Erythroblast (primary cell): ENCODE data around the gene CARD10.

Experiments
- DNase-seq, 2 experiments: peaks; one replicate each; lab custom pipeline; 2025; lab: John Stamatoyannopoulos, UW
- GATA1 ChIP-seq: IDR thresholded peaks from 2 replicates; pipeline ENCODE4 v1.6.1; 2011; ENCODE audit warnings: low read depth, mild to moderate bottlenecking, control low read depth, low read length, moderate library complexity
- POLR2A ChIP-seq: IDR thresholded peaks from 2 replicates; pipeline ENCODE4 v1.6.1; 2011; ENCODE audit warnings: mild to moderate bottlenecking, low read length

The CARD10 gene

DNA sequence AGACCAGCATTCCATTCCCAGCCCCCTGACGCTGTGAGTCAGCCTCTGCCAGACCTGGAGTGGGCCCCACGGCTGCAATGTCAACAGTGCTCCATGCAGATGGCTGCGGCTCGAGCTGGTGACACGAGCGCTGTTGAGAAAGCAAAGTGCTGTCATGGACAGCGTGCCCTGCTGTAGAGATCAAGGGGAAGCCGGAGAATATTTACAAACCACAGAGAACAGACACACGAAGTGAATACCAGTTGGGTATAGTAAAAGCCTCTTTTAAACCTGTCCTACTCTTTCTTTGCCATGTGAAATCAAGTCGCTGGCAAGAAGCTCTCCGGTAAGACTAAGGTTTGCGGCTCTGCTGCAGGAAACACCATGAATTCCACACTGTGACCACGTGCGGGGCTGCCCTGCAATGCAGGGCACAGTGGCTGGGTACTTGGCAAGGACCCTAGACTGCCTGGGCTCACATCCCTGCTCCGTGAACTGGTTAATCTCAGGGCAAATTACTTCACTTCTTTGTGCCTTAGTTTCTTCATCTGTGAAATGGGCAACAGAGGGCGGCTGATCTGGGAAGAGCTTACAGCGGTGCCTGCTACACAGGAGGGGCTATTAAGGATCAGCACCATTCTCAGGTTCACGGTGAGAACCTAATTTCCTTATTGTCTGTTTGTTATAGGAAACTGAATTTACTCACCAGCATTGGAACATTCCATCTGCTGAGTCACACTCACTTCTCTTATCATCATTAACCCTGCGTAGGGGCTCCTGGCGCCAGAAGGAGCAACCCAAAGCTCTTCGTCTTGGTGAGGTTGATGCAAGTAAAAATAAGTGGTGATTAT, 64.1 kb downstream of the CARD10 start:
- DNase-seq = peak; percentile 50 to 63
- TF ChIP-seq POLR2A = no peak
- TF ChIP-seq GATA1 = no peak

GRCh38 chr22:37453696-37454095, 65.5 kb downstream of the CARD10 start:
- DNase-seq = no peak
- TF ChIP-seq GATA1 (no peak), POLR2A (no peak)

DNA sequence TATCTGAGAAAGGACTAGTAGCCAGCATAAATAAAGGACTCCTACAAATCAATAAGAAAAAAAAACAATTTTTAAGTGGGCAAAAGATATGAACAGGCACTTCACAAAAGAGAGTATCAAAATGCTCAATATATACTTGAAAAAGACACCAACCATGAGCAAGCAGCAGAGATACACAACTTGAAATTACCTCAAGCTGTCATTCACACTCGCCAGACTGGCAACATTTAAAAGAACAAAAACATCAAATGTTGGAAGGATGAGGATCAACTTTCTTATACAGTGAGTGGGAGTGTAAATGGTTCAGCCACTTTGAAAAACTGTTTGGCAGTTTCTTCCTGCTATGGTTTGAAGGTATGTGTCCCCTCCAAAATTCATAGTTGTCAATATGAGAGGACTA, 68.0 kb downstream of the CARD10 start:
- TF ChIP-seq GATA1 (no peak), POLR2A (no peak)
- DNase-seq = no peak

- TF ChIP-seq POLR2A (no peak), GATA1 (no peak)
- no peak for DNase-seq
Measured at GRCh38 chr22:37449331-37450001, 69.7 kb downstream of the CARD10 start.

DNA sequence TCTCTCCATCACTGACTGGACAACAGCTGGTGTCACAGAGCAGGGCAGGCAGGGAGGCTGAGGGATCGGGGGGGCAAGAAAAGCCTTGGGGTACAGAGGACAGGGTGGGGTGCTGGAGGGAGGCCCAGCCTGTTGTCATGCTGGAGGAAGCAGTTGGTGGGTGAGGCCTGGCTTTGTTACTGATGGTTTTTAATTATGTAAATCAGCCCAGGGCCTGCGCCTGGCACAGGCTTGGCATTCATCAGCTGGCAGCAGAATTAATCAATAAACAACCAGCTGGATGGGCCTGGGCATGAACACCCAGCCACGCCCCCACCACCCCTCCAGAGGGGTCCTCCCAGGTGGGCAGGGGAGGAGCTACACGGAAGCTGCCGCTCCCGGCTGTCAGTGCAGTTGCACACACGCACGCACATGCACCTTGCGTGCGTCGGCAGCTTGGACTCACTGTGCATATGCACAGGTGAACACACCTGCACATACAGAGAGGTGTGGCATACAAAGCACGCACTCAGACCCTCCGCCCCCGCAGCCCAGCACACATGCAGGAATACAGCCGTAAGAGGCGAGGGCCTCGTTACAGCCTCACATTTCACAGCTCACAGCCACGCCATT, 70.6 kb downstream of the CARD10 start:
- TF ChIP-seq POLR2A = no peak
- TF ChIP-seq GATA1 = no peak
- no peak for DNase-seq

GRCh38 chr22:37445501-37445900, 73.7 kb downstream of the CARD10 start:
- TF ChIP-seq POLR2A (no peak), GATA1 (no peak)
- DNase-seq = no peak

- no peak for TF ChIP-seq POLR2A
- TF ChIP-seq GATA1 = no peak
- DNase-seq = no peak
Measured at GRCh38 chr22:37443977-37444376, 75.2 kb downstream of the CARD10 start.

- no peak for TF ChIP-seq GATA1
- TF ChIP-seq POLR2A = no peak
- DNase-seq = no peak
Measured at GRCh38 chr22:37443086-37443485, 76.1 kb downstream of the CARD10 start.

DNA sequence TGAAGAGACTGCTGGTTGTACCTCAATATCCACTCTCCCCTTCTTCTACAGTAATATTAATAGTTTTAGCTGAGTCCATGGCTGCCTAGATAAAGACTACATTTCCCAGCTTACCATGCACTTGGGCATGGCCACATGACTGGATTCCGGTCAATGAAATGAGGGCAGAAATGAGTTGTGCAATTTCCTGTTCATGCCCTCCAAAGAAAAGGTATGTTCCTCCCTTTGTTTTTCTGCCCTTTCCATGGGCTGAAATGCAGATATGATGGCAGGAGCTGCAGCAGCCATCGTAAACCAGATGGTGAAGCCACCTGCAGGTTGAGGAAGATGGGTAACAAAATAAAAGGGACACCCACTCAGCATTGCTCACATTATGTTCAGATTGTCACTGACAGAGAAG, 76.7 kb downstream of the CARD10 start:
- DNase-seq = no peak

GRCh38 chr22:37442135-37442534, 77.1 kb downstream of the CARD10 start:
- TF ChIP-seq GATA1 = no peak
- TF ChIP-seq POLR2A = no peak
- DNase-seq = no peak

More for the DNA sequence above, 76.7 kb downstream of the CARD10 start:
- no peak for TF ChIP-seq GATA1
- TF ChIP-seq POLR2A = no peak

- TF ChIP-seq POLR2A (no peak), GATA1 (no peak)
- no peak for DNase-seq
Measured at GRCh38 chr22:37440875-37441274, 78.3 kb downstream of the CARD10 start.
